Raji (cell line): ENCODE results near the gene RALGAPA1.

Source experiments
- POLR2A ChIP-seq: IDR thresholded peaks from 2 replicates; pipeline ENCODE4 v1.6.1; 2011; ENCODE audit warnings: low read depth, low read length, control low read depth; ENCODE audit not compliant: insufficient read depth

RALGAPA1 gene

DNA sequence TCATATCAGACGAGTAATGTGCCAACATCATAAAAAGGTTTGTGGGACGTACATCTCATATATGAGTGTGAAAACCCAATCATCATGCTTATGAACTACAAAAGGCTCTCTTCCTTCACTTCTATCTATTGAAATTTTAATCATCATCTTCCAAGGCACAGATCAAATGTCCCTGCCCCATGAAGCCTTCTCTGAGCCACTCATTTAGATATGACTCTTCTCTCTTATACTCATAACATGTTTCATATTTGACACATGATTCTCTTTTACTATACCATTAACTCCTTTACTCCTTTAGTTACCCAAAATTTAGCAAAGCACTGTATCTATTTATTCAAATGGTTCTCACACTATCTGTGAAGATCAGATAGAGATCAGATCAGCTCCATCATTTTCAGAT, 22.2 kb downstream of the RALGAPA1 start:
- no peak for TF ChIP-seq POLR2A

DNA sequence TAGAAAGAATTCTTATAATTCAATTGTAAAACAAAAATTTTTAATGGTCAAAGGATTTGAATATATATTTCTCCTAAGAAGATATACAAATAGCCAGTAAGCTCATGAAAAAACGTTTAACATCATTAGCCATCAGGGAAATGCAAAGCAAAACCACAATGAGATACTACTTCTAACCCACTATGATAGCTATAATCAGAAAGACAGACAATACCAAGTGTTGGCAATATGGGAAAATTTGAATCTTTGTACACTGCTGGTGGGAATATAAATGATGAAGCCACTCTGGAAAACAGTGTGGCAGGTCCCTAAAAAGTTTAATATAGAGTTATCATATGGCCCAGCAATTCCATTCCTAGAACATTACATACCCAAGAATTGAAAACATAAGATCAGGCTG, 25.4 kb downstream of the RALGAPA1 start:
- no peak for TF ChIP-seq POLR2A

GRCh38 chr14:35779368-35779767, 29.7 kb downstream of the RALGAPA1 start:
- no peak for TF ChIP-seq POLR2A

DNA sequence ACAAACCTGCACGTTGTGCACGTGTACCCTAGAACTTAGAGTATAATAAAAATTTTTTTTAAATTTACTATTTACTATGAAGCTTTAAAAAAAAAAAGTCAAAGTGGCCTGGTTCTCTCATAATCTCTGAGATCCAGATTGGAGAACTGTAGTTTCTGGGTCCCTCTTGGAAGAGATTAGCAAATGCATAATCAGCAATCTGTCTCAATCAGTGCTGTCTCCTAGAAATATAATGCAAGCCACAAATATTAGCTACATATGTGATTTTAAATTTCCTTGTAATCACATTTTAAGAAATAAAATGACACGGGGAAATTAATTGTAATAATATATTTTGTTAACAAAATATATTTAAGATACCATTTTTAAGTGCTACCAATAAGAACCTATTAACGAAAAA, 32.3 kb downstream of the RALGAPA1 start:
- TF ChIP-seq POLR2A, result no peak

- TF ChIP-seq POLR2A, result no peak
Observed at GRCh38 chr14:35766700-35767082, 42.4 kb downstream of the RALGAPA1 start.

DNA sequence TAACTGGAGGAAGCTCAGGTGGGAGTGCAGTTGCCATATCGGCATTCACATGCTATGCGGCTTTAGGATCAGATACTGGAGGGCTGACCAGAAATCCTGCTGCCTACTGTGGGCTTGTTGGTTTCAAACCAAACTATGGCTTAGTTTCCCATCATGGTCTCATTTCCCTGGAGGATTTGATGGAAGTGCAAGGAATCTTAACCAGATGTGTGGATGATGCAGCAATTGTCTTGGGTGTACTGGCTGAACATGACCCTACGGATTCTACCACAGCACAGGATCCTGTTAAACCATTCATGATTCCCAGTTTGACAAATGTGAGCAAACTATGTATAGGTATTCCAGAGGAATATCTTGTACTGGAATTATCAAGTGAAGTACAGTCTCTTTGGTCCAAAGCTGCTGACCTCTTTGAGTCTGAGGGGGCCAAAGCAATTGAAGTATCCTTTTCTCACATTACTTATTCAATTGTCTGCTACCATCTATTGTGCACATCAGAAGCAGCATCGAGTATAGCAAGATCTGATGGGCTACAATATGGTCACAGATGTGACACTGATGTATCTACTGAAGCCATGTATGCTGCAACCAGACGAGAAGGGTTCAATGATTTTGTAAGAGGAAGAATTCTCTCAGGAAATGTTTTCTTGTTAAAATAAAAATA, 42.9 kb downstream of the RALGAPA1 start:
- no peak for TF ChIP-seq POLR2A

DNA sequence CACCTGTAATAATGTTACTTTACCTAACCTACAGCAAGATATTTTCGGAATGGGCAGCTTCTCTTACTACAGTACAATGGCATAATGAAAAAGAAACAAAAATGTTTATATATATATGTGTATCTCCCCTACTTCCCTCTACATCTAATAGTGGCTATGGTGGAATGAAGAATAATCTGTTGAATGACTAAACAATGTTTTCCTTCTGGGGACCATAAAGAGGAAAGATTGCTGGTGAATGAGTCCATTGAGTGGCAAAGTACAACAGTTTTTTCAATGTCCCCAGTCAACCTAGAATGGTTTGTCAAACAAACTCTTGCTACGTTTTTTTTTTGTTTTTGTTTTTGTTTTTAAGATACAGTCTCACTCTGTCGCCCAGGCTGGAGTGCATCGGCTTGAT, 47.2 kb downstream of the RALGAPA1 start:
- TF ChIP-seq POLR2A, result no peak

GRCh38 chr14:35760143-35760542, 49.0 kb downstream of the RALGAPA1 start:
- no peak for TF ChIP-seq POLR2A

GRCh38 chr14:35758523-35759129, 50.5 kb downstream of the RALGAPA1 start:
- TF ChIP-seq POLR2A, result no peak

DNA sequence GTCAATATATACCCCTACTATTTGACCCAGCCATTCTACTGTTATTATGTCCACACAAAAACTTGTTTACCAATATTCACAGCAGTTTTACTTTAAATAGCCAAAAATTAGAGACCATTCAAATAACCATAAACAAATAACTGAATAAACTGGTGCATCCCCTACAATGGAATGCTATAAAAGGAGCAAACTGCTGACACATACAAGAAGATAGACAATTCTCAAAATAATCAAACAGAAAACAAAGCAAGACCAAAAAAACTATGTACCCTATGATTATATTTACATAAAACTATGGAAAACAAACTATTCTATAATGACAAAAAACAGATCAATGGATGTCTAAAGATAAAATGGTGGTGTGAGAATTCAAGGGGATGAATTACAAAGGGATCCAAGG, 54.4 kb downstream of the RALGAPA1 start:
- TF ChIP-seq POLR2A, result no peak

DNA sequence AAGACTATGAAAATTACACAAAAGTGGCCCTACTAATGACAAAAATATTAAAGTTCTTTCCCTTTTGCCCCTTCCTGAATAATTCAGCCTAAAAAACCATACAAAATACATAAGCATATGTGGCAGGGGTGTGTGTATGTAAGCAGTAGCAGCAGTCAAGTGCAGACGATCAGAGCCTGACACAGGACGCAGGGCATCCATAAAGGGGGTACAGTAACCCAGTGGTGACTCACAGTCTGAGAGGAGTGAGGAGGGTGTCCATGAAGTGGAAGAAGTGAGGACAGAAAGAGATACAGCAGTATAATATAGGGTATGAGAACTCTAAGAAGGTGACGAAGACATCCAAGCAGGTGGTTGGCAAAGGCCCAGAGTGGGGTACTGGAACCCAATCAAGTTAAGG, 56.7 kb downstream of the RALGAPA1 start:
- no peak for TF ChIP-seq POLR2A

DNA sequence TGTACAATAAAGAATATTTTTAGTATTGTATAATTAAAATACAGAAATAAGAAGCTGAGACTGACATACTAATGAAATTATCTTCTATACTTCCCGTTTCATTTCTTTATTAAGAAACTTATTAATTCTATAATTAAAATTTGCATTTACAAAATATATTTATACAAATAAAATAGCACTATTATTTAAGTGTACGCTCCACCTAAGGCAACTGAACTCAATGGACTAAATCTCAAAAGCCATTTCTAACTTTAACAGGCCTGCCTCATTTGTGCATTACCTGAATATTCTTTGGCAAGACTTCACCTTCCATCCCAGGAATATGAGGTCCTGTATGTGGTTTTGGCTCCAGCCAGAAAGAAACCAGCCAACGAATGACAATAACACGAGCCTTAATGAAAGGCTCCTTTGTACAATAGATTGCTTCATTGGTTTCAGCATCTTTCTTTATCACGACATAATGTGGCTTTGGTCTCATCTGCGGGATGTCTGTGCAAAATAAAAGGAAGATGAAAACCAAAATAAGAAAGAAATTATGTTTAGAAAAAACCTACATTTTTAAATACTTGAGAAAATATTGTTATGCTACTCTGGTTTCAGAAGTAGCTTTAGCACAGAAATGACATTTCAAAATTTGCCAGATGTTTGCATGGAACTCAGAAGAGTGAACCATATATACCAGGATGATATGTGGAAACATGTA, 58.7 kb downstream of the RALGAPA1 start:
- TF ChIP-seq POLR2A, result no peak

- TF ChIP-seq POLR2A, result no peak
Observed at GRCh38 chr14:35747379-35747778, 61.7 kb downstream of the RALGAPA1 start.

DNA sequence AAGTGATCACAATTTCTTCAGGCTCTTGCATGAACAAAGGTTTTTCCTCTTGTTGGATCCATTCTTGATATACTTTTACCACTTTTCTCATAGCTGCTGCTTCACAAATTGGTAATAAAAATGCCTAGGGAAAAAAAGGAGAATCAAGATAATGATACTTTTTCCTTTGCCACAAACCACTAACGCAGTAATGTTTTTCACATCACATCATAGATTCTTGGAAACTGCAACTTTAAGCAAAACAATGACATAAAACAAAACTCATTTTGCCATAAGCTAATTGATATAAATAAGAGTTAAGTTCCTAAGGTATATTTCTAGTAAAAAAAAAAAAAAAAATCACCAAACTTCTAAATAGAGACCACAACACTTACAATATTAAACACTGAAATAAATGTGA, 66.7 kb downstream of the RALGAPA1 start:
- TF ChIP-seq POLR2A, result no peak

DNA sequence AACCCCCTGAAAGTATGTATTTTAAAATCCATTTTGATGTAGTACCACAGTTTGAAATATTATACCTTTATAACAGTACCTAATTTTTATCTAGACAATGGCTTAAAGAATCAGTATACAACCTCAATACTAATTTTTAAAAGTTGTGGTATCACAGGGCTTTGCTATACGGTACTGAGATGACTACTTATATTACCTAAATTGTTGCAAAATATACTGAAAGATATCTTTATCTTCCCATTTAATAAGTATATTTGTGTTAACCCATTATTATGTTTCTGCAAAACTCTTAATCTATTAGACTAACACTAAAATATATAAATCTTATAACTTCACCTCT, 67.1 kb downstream of the RALGAPA1 start:
- no peak for TF ChIP-seq POLR2A

DNA sequence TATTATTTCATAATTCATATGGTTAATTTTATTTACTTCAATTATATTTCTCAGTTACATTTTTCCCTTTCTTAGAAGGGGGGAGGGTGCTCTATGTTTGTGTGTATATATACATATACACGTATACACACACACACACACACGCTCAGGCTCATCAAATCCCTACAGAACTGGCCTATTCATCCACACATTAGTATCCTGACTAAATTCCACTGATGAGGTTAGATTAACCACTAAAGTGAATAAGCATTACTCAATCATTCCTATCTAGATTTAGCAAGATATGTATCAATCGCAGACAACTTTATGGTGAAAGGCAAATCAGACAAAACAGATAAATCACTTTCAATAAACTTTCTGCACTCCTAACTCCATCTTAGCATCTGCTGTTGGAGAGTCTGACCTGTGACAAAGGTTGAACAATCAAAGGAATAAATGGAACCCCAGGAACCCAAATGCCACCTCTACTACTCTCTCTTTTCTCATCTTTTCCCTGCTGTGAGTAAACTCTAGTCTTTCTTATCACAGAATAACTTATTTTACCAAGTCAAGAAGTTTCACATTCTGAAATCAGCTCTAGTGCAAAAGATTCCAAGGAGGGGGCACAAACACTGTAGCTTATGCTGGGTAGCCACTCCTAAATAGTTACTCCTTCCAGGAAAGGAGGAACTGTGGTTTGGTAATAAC, 67.6 kb downstream of the RALGAPA1 start:
- no peak for TF ChIP-seq POLR2A
